GM12864 (cell line): ENCODE results near the gene UQCRC2.
A peak's percentile ranks its signal among the peaks of the same experiment; 100 is the strongest.

Experiments used
- DNase-seq: peaks from one replicate; pipeline ENCODE4 v3.0.0-alpha.2; 2011; ENCODE audit warnings: low read depth
- H3K4me3 ChIP-seq: 2 replicates; pipeline ENCODE4 v1.5.1; 2011; ENCODE audit warnings: mild to moderate bottlenecking, low read depth, low read length, control low read depth
- CTCF ChIP-seq: IDR thresholded peaks from 2 replicates; pipeline ENCODE4 v1.5.1; 2011; ENCODE audit warnings: low read depth, mild to moderate bottlenecking, moderate library complexity, low read length, control low read depth, inconsistent platforms; ENCODE audit errors: missing control alignments

The UQCRC2 gene

GRCh38 chr16:21949713-21950260 is 3.4 kb upstream of the UQCRC2 start:
- no peak overlapping the region for H3K4me3 ChIP-seq
- TF ChIP-seq CTCF: no peak
- DNase-seq: no peak

- DNase-seq: no peak
- TF ChIP-seq CTCF: peak; percentile 41
- H3K4me3 ChIP-seq: no peak overlapping the region
Observed at GRCh38 chr16:21950782-21951521, 2.2 kb upstream of the UQCRC2 start.

GRCh38 chr16:21952040-21952792 is 945 bp upstream of the UQCRC2 start:
- no peak for TF ChIP-seq CTCF
- peak overlapping the region; percentile 66 for H3K4me3 ChIP-seq
- no peak for DNase-seq

DNA sequence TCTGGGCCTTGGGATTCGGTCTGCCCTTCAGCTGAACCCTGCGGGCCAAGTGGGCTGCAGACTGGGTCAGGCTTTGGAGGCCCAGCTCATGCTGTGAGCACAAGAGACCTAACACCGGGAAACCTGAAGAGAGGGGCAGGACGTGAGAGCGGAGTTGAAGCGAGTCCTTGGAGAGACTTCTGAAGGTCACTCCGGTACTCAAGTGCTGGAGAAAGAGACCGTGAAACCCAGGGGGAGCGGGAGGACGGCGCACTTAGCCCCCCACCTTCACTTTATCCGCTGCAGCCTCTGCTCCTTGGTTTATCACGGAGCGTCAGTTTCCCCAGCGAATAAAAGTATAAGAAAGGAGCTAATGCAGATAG is 361 bp downstream of the UQCRC2 start:
- DNase-seq: no peak
- peak overlapping the region; percentile 66 for H3K4me3 ChIP-seq
- TF ChIP-seq CTCF: no peak

- H3K4me3 ChIP-seq: no peak overlapping the region
- no peak for TF ChIP-seq CTCF
- DNase-seq: no peak
Observed at GRCh38 chr16:21957714-21958346, 4.7 kb downstream of the UQCRC2 start.

GRCh38 chr16:21959050-21959449 is 5.9 kb downstream of the UQCRC2 start:
- no peak for DNase-seq
- H3K4me3 ChIP-seq: no peak overlapping the region
- no peak for TF ChIP-seq CTCF
